ENCODE data around the gene CLN6.

GRCh38 chr15:68173119-68173518 lies 56.4 kb downstream of the CLN6 start:
- TF ChIP-seq EZH2 (IDR thresholded peaks at IDR 0.05) (no peak), CTCF (IDR thresholded peaks at IDR 0.05) (no peak)
